Effector memory CD4-positive, alpha-beta T cell (primary cell): ENCODE measurements around the gene MVB12A.

ENCODE experiments used
- DNase-seq, 3 donors: peaks; one replicate each; pipeline ENCODE4 v3.0.0-alpha.2; 2020
- H3K27ac ChIP-seq: 2 replicates; pipeline ENCODE4 v1.7.0; 2013; ENCODE audit warnings: mild to moderate bottlenecking, low read length, moderate library complexity; ENCODE audit not compliant: insufficient read depth, poor library complexity, severe bottlenecking
- H3K27me3 ChIP-seq: replicated peaks from 2 replicates; pipeline ENCODE4 v1.7.0; 2013; ENCODE audit warnings: mild to moderate bottlenecking, low read length; ENCODE audit not compliant: insufficient read depth, control insufficient read depth, poor library complexity, severe bottlenecking
- H3K36me3 ChIP-seq: 2 replicates; pipeline ENCODE4 v1.7.0; 2013; ENCODE audit warnings: mild to moderate bottlenecking, low read length, moderate library complexity; ENCODE audit not compliant: control insufficient read depth, insufficient read depth
- H3K4me1 ChIP-seq: 2 replicates; pipeline ENCODE4 v1.7.0; 2013; ENCODE audit warnings: low read length, mild to moderate bottlenecking; ENCODE audit not compliant: control insufficient read depth, insufficient read depth, poor library complexity, severe bottlenecking
- H3K4me3 ChIP-seq: 2 replicates; pipeline ENCODE4 v1.7.0; 2013; ENCODE audit warnings: low read length, low read depth, mild to moderate bottlenecking; ENCODE audit not compliant: insufficient read depth, poor library complexity, severe bottlenecking
- H3K9me3 ChIP-seq: 2 replicates; pipeline ENCODE4 v1.7.0; 2013; ENCODE audit warnings: mild to moderate bottlenecking, low read length, moderate library complexity; ENCODE audit not compliant: control insufficient read depth

MVB12A gene

DNA sequence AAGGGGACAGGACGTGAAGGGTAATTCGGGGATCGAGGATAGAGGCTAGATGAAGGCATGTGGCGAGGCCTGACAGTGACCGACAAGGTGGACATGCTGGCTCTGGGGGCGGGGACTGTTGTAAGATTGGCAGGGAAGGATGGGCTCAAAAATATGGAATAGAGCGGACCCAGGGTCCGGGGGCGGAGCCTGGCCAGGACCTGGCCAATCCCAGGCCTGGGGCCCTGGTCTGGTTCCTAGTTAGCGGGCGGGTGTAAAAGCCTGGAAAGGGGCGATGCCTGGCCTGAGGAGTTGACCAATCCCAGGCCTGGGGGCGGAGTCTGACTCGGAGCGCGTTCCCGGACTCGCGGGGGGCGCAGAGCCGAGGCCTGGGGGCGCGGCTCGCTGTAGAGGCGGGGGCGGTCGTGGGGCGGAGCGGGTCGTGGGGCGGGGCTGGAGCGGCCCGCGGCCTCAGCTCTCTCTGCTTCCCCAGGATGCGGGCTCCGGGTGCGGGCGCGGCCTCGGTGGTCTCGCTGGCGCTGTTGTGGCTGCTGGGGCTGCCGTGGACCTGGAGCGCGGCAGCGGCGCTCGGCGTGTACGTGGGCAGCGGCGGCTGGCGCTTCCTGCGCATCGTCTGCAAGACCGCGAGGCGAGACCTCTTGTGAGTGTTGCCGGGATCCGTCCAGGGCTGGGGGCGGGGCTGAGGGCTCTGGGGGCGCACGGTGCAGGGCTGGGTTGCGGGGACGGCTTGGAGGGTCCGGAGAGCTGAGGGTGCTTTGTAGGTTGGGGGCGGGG is 50.4 kb downstream of the MVB12A start, which contains the start of gene SLC27A1:
TSS of gene SLC27A1 (plus strand) at position 457 of the 774 bp plus-strand sequence. CDS start at position 474, 17 bp downstream.
- no peaks in the 10 kb centered on the region for H3K36me3 ChIP-seq
- H3K4me1 ChIP-seq = peaks cover 15% of the 10 kb centered on the region
- H3K9me3 ChIP-seq = no peaks in the 10 kb centered on the region
- peak within 1 kb of the TSS; percentile 80 for H3K4me3 ChIP-seq
- peak within 1 kb of the TSS; percentile 63 for H3K27ac ChIP-seq
- peak; percentile 87 to 90 (median 87) for DNase-seq
- no peaks in the 10 kb centered on the region for H3K27me3 ChIP-seq

- peaks cover 15% of the 10 kb centered on the region for H3K4me1 ChIP-seq
- H3K4me3 ChIP-seq = no peak overlapping the region
- no peak for DNase-seq
- H3K27ac ChIP-seq = no peak overlapping the region
- no peaks in the 10 kb centered on the region for H3K36me3 ChIP-seq
- H3K27me3 ChIP-seq = no peaks in the 10 kb centered on the region
- H3K9me3 ChIP-seq = no peaks in the 10 kb centered on the region
These were observed 51.7 kb downstream of the MVB12A start for GRCh38 chr19:17471410-17472125.

DNA sequence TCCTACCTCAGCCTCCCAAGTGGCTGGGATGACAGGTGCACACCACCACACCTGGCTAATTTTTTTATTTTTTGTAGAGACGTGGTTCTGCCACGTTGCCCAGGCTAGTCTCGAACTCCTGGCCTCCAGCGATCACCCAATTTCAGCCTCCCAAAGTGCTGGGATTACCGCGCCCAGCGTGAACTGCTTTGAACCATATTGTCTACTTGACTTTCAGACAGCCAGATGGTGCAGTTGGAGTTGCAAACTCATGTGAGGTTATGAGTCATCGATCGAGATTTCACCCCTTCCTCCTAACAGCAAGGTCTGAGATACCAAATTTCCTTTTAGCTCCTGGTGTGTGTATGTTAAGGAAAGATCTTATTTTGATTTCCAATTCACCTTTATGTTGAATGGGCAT is 53.2 kb downstream of the MVB12A start:
- no peaks in the 10 kb centered on the region for H3K27me3 ChIP-seq
- H3K9me3 ChIP-seq = no peaks in the 10 kb centered on the region
- peaks cover 15% of the 10 kb centered on the region for H3K4me1 ChIP-seq
- H3K36me3 ChIP-seq = no peaks in the 10 kb centered on the region
- no peak overlapping the region for H3K4me3 ChIP-seq
- no peak overlapping the region for H3K27ac ChIP-seq
- no peak for DNase-seq
